ENCODE data around the gene SLC37A2.

The SLC37A2 gene

DNA sequence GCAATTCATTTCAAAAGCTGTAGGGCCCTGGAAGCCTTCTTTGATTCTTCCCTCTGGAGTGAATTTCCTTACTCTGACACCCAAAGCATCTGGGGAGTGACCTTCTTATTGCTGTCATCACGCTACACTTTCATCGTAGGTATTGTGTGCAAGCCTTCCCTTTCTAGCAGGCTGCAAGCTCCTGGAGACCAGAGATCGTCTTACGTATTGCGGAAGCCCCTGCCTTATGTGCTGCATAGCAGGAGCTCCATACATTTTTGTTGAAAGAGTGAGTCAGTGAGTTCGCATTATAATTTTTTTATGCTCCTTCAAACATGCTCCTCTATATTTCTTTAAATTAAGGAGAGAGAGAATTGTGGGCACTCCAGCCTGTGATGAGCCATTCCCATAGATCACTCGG is 69.5 kb downstream of the SLC37A2 start:
- no peak for DNase-seq (ENCODE audit: low read depth)
- TF ChIP-seq CTCF (conservative IDR thresholded peaks at IDR 0.05; ENCODE audit: low read depth, low read length) = no peak
- H3K4me3 ChIP-seq (ENCODE audit: low read length) = no peak overlapping the region

GRCh38 chr11:125136001-125136400 is 72.9 kb downstream of the SLC37A2 start:
- H3K4me3 ChIP-seq (ENCODE audit: low read length) = no peak overlapping the region
- DNase-seq (ENCODE audit: low read depth) = no peak
- no peak for TF ChIP-seq CTCF (conservative IDR thresholded peaks at IDR 0.05; ENCODE audit: low read depth, low read length)

GRCh38 chr11:125138966-125139365 is 75.9 kb downstream of the SLC37A2 start:
- TF ChIP-seq CTCF (conservative IDR thresholded peaks at IDR 0.05; ENCODE audit: low read depth, low read length) = no peak
- no peak overlapping the region for H3K4me3 ChIP-seq (ENCODE audit: low read length)
- DNase-seq (ENCODE audit: low read depth) = no peak

DNA sequence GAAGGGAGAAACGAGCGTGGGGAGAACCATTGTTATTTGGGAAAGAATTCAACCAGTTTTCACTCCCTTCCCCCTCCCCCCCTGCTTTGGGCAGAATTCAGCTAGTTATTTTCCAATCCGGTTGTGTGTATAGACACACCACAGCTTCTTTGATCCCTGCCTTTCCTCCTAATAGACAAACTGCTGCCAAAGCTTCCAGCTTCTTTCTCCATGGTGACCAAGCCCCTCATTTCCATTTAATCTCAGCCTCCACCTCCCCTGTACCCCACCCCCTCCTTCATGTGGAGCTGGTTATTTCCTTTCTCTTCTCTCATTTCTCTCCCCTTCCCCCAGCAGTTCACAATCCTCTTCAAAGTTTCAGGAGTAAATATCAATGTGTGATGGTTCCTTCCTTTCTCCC is 76.7 kb downstream of the SLC37A2 start:
- no peak for DNase-seq (ENCODE audit: low read depth)
- no peak overlapping the region for H3K4me3 ChIP-seq (ENCODE audit: low read length)
- no peak for TF ChIP-seq CTCF (conservative IDR thresholded peaks at IDR 0.05; ENCODE audit: low read depth, low read length)
